Measurements from ENCODE around the gene ARF5.

The ARF5 gene

DNA sequence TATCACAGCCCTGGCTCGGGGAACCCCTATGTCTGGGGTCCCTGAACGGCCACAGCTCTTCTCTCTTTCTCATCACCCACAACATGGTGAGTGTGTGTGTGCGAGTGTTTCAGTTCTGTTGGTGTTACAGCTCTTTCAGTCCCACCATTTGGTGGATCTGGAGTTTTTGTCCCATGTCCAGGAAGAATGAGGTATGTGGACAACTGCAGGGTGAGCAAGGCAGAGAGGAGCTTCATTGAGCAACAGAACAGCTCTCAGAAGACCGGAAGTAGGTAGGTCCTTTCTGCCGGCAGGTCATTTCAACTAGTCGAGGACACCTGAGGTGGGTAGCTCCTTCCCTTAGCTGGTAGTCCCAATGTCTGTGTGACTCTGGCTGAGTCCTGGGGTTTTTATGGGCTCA is 20.2 kb downstream of the ARF5 start:
- no peak for TF ChIP-seq ZFX (IDR thresholded peaks at IDR 0.05)
- no peak for TF ChIP-seq CTCF (conservative IDR thresholded peaks at IDR 0.05)
- H3K27ac ChIP-seq = no peak overlapping the region

DNA sequence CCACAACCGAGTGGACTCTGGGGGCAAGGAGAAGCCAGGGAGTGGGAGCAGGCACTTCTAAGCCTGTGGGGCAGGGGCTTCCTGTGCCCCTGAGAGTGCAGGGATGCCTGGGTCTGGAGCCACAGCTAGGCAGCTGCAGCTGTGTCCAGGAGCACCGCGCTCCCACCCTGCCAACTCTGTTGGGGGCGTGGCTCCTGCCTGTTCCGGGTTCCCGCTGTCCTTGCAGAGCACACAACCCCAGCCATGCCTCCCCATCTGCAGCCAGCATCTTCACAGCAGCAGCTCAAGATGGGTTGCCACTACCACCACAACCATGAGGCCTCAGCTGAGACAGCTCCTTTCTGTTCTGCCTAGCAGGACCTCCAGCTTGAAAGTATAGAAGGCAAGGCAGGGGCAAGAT is 21.1 kb downstream of the ARF5 start:
- no peak overlapping the region for H3K27ac ChIP-seq
- no peak for TF ChIP-seq ZFX (IDR thresholded peaks at IDR 0.05)
- no peak for TF ChIP-seq CTCF (conservative IDR thresholded peaks at IDR 0.05)

DNA sequence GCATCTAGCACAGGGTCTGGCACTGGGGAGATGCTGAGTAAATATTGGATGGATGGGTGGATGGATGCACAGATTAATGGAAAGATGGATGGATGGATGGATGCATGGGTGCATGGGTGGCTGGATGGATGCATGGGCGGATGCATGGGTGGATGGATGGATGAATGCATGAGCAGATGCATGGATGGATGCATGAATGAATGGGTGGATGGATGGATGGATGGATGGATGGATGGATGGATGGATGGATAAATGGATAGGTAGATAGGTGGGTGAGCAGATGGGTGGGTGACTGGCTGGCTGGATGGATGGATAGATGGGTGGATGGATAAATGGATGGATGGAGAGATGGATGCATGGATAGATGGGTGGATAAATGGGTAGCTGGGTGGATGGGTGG is 24.1 kb downstream of the ARF5 start:
- H3K27ac ChIP-seq = no peak overlapping the region
- no peak for TF ChIP-seq ZFX (IDR thresholded peaks at IDR 0.05)
- TF ChIP-seq CTCF (conservative IDR thresholded peaks at IDR 0.05) = no peak

DNA sequence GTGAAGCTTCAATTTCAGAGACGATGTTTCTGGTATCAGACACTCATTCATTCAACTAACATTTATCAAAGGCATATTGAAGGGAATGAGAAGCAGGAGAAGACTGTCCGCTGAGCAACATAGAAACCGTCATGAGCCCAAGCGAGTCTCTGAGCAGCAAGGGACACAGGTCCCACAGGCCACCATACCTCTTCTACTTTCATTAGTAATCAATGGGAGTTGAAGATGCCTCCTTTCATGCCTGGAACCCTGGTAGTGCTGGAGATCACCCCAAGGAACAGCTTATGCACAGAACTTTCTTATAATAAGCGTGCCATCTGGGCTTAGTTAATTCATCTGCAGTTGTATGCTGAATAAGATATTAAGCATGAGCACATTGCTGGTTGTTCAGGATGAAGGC is 28.5 kb downstream of the ARF5 start:
- H3K27ac ChIP-seq = no peak overlapping the region
- no peak for TF ChIP-seq CTCF (conservative IDR thresholded peaks at IDR 0.05)
- no peak for TF ChIP-seq ZFX (IDR thresholded peaks at IDR 0.05)

DNA sequence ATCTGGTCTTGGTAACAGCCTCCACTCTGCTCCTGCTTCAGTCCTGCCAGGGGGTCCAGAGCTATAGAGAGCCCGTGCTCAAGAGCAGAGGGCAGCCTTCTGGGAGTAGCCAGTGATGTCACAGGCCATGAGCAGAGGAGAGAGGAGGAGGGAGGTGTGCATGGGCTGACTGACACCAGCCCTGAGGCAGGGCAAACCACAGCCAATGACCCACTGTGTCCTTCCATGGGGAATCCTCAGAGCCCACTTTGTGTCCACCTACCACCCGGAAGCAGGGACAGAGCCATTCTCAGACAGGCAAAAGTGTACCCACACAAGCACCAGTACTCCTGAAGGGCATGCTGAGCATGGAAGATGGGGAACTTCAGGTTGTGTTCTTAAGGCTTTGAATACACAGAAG is 29.8 kb downstream of the ARF5 start, which contains the start of gene PAX4:
PAX4 (minus strand) TSS at position 101 of the 400 bp plus-strand sequence. CDS start 2,214 bp downstream, outside the sequence.
- TF ChIP-seq ZFX (IDR thresholded peaks at IDR 0.05) = no peak
- no peak for TF ChIP-seq CTCF (conservative IDR thresholded peaks at IDR 0.05)

GRCh38 chr7:127618775-127619174 is 30.6 kb downstream of the ARF5 start:
- TF ChIP-seq ZFX (IDR thresholded peaks at IDR 0.05) (no peak), CTCF (conservative IDR thresholded peaks at IDR 0.05) (no peak)

More for the DNA sequence above, 29.8 kb downstream of the ARF5 start, which contains the start of gene PAX4:
- H3K27ac ChIP-seq = no peak within 1 kb of the TSS

DNA sequence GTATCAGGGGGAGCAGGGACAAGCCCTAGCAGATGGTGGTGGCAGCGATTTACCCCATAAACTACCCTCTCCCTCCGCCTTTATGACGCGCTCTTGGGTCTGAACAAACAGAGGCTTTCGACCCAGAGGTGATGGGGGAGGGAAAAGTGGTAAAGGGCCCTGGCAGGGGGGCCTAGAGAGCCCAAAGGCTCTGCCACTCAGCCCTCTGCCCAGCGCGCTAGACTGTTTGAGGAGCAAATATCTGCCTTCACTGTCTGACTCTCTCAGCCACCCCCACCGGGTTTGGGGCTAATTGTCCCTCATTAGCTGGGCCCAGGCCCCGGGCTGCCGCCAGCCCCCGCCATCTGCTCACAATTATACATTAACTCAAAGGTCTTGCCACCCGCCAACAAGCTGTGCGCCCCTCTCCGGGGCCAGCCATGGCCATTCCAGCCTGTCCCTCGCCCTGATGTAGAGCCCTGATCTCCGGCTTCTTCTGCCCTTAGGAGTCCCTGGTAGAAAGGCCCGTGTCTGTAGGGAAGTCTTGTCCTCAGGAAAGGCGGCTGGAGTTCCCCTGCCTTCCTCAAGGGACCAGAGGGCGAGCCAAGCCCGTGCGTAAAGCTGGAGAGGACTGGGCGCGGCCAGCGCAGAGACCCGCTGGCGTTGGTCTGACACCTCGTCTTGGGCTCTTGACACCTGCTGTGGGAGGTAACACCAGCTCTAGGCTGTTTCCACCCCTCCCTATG is 31.6 kb downstream of the ARF5 start:
- TF ChIP-seq ZFX (IDR thresholded peaks at IDR 0.05) (no peak), CTCF (conservative IDR thresholded peaks at IDR 0.05) (no peak)
- H3K27ac ChIP-seq = no peak overlapping the region

More at GRCh38 chr7:127618775-127619174, 30.6 kb downstream of the ARF5 start:
- no peak overlapping the region for H3K27ac ChIP-seq

All from C4-2B (cell line).